Activated T-cell treated with anti-CD3 and anti-CD28 coated beads, Interleukin-2, amount 50 U/mL, for 4 hours (primary cell): ENCODE results near the gene IL17RC. TPM values are rescaled to one million over a fixed set of nuclear protein-coding genes. Genes with fewer than 3 reads are reported as not detected.
"Not testable (repeated sequence)": the region's sequence is repeated elsewhere in the genome, so short reads cannot be mapped to it uniquely, and the experiment has no call there.

ENCODE experiments used
- ATAC-seq, 2 donors: fragments of 200-7000 bp; cut with Tn5 transposase; one replicate each; pipeline ENCODE4 v1.10.0; 2021
- DNase-seq: peaks from one replicate; pipeline ENCODE4 v3.0.0-alpha.2; 2020
- H3K27me3 Mint-ChIP-seq: one replicate; pipeline ENCODE4 v1.8.0; 2021; ENCODE audit warnings: low read depth, mixed read lengths
- H3K36me3 Mint-ChIP-seq: one replicate; pipeline ENCODE4 v1.8.0; 2022; ENCODE audit warnings: mixed read lengths; ENCODE audit not compliant: insufficient read depth
- H3K4me1 Mint-ChIP-seq: one replicate; pipeline ENCODE4 v1.8.0; 2021; ENCODE audit warnings: low read depth, mixed read lengths
- H3K4me3 Mint-ChIP-seq: one replicate; pipeline ENCODE4 v1.8.0; 2021; ENCODE audit warnings: mild to moderate bottlenecking, moderate library complexity, mixed read lengths
- H3K9me3 Mint-ChIP-seq: one replicate; pipeline ENCODE4 v1.8.0; 2021; ENCODE audit warnings: mixed read lengths
- total RNA-seq, 3 donors: library from RNA; stranded (reverse); gene quantifications; one replicate each; pipeline ENCODE4 v1.2.1, GENCODE V29; 2021

Gene IL17RC
- total RNA-seq = under 1 TPM; 0.27 to 0.53 (median 0.40) TPM

DNA sequence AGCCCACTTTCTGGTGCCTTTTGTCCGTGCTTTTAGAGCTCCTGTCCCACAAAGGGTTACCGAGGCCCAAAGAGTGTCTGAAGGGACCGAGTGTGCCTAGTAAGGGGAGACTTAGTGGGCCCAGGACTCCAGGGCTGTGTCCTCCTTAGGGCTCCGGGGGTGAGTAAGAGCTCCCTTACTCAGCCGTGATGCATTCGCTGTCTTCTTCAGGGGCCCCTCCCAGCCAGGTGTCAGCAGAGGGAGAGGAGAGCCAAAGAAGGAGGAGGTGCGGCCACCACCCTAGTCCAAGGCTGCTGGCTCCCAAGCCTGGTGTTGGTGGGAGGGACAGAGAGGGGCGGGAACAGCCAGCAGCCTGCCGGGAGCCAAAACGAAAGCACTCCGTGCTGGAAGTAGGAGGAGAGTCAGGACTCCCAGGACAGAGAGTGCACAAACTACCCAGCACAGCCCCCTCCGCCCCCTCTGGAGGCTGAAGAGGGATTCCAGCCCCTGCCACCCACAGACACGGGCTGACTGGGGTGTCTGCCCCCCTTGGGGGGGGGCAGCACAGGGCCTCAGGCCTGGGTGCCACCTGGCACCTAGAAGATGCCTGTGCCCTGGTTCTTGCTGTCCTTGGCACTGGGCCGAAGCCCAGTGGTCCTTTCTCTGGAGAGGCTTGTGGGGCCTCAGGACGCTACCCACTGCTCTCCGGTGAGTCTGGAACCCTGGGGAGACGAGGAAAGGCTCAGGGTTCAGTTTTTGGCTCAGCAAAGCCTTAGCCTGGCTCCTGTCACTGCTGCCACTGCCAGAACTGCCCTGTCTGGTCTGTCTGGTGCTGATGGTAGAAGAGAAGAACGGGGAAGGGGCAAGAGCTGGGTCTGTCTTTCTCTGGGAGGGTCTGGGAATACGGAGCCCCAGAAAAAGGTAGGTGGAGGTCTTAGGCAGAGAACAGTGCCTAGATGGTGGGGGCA lies at the start of gene IL17RC:
Gene IL17RC, plus strand, starts transcription at position 365 of the 947 bp plus-strand sequence. Its CDS starts 218 bp downstream, at position 583.
- ATAC-seq = peak; percentile 73 to 80
- Mint-ChIP-seq H3K4me1 (peaks cover 20% of the 10 kb centered on the region), H3K27me3 (no peaks in the 10 kb centered on the region), H3K9me3 (no peaks in the 10 kb centered on the region), H3K36me3 (no peaks in the 10 kb centered on the region), H3K4me3 (peak within 1 kb of the TSS; percentile 73)
- DNase-seq = peak; percentile 49

DNA sequence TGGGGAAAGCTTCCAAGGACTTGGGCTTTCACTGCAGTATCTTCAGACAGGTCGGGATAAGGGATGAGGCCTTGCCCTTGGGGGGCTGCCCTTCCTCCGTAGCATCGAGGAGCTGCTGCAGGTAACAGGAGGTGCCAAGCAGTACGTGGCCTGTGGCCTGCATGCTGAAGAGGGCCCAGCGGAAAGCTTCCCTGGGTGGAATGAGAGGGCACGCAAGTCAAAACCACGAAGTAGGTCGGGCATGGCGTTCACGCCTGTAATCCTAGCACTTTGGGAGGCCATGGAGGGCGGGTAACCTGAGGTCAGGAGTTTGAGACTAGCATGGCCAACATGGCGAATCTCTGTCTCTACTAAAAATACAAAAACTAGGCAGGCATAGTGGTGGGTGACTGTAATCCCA lies 49.8 kb upstream of the IL17RC start:
- DNase-seq = no peak

GRCh38 chr3:9869955-9870354 lies 46.9 kb upstream of the IL17RC start:
- DNase-seq (no peak), ATAC-seq (no peak)
- Mint-ChIP-seq H3K36me3 (no peaks in the 10 kb centered on the region), H3K4me3 (no peak overlapping the region), H3K9me3 (no peaks in the 10 kb centered on the region), H3K4me1 (no peaks in the 10 kb centered on the region), H3K27me3 (no peaks in the 10 kb centered on the region)

More for the DNA sequence above, 49.8 kb upstream of the IL17RC start:
- ATAC-seq = no peak
- Mint-ChIP-seq H3K4me1 (peaks cover 2% of the 10 kb centered on the region), H3K36me3 (no peaks in the 10 kb centered on the region), H3K9me3 (no peaks in the 10 kb centered on the region), H3K4me3 (no peak overlapping the region), H3K27me3 (peaks cover 7% of the 10 kb centered on the region)

- H3K27me3 Mint-ChIP-seq = no peaks in the 10 kb centered on the region
- DNase-seq (no peak), ATAC-seq (no peak)
- H3K4me1 Mint-ChIP-seq = no peaks in the 10 kb centered on the region
- no peaks in the 10 kb centered on the region for H3K9me3 Mint-ChIP-seq
- no peaks in the 10 kb centered on the region for H3K36me3 Mint-ChIP-seq
- H3K4me3 Mint-ChIP-seq = no peak overlapping the region
Observed at GRCh38 chr3:9870978-9871377, 45.9 kb upstream of the IL17RC start.

DNA sequence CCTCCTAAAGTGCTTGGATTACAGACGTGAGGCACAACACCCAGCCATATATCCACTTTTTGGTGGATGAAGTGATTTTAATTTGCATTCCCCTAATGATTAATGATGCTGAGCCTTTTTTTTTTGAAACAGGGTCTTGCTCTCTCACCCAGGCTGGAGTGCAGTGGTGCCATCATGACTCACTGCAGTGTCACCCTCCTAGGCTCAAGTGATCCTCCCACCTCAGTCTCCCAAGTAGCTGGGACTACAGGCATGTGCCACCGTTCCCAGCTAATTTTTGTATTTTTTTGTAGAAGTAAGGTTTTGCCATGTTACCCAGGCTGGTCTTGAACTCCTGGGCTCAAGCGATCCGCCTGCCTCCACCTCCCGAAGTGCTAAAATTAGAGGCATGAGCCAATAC lies 44.8 kb upstream of the IL17RC start:
- not testable (repeated sequence) for ATAC-seq, H3K9me3 Mint-ChIP-seq, H3K4me1 Mint-ChIP-seq, DNase-seq, H3K4me3 Mint-ChIP-seq, H3K36me3 Mint-ChIP-seq, H3K27me3 Mint-ChIP-seq

DNA sequence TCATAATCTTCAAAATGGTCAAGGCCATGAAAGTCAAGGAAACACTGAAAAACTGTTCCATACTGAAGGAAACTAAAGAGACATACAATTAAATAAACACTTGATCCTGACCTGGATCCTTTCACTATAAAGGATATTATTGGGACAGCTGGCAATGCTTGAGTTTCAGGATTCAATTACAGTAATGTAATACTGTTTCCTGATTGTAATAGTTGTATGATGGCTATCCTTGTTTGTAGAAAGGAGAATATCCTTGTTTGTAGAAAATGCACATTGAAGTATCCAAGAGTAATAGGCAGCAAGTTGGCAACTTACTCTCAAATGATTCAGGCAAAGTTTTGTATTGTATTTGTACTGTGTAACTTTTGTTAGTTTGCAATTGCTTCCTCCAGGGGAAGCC lies 41.5 kb upstream of the IL17RC start:
- Mint-ChIP-seq H3K36me3 (no peaks in the 10 kb centered on the region), H3K4me1 (no peaks in the 10 kb centered on the region), H3K27me3 (no peaks in the 10 kb centered on the region), H3K4me3 (no peak overlapping the region), H3K9me3 (no peaks in the 10 kb centered on the region)
- ATAC-seq = no peak
- DNase-seq = no peak

- not testable (repeated sequence) for H3K4me1 Mint-ChIP-seq, DNase-seq, H3K36me3 Mint-ChIP-seq, H3K27me3 Mint-ChIP-seq, H3K9me3 Mint-ChIP-seq, H3K4me3 Mint-ChIP-seq, ATAC-seq
Observed at GRCh38 chr3:9876255-9876654, 40.6 kb upstream of the IL17RC start.

GRCh38 chr3:9876991-9877390 lies 39.9 kb upstream of the IL17RC start:
- no peak overlapping the region for H3K4me3 Mint-ChIP-seq
- no peaks in the 10 kb centered on the region for H3K27me3 Mint-ChIP-seq
- DNase-seq (no peak), ATAC-seq (peak in 1 of 2 donors; percentile 34)
- H3K4me1 Mint-ChIP-seq = no peaks in the 10 kb centered on the region
- no peaks in the 10 kb centered on the region for H3K9me3 Mint-ChIP-seq
- no peaks in the 10 kb centered on the region for H3K36me3 Mint-ChIP-seq

DNA sequence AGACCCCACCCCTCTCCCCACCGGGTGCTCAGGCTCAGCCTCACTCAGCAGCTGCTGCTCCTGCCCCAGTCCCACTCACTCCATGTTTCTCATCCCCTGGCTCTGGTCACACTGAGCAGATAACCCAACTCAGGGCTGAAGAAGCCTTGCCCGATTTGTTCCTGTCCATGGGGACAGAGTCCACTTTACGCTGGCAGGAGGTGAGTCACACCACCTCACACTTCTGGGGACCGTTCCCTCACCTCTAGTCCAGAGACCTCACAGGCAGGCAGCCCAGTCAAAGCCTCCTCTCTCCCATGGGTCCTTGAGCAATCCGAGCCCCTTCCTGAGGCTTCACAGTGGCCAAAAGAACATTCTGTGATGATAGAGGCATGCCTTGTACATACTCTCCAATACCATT lies 38.2 kb upstream of the IL17RC start:
- no peak overlapping the region for H3K4me3 Mint-ChIP-seq
- H3K4me1 Mint-ChIP-seq = no peaks in the 10 kb centered on the region
- H3K36me3 Mint-ChIP-seq = no peaks in the 10 kb centered on the region
- ATAC-seq = no peak
- DNase-seq = no peak
- no peaks in the 10 kb centered on the region for H3K27me3 Mint-ChIP-seq
- no peaks in the 10 kb centered on the region for H3K9me3 Mint-ChIP-seq

GRCh38 chr3:9879830-9880549 lies 36.9 kb upstream of the IL17RC start, which contains the start of gene CIDEC:
Gene CIDEC (minus strand): TSS chr3:9880253. CDS start chr3:9878486, 1,767 bp downstream.
- H3K4me1 Mint-ChIP-seq = no peaks in the 10 kb centered on the region
- DNase-seq = no peak
- no peaks in the 10 kb centered on the region for H3K36me3 Mint-ChIP-seq
- H3K27me3 Mint-ChIP-seq = peaks cover 2% of the 10 kb centered on the region
- no peaks in the 10 kb centered on the region for H3K9me3 Mint-ChIP-seq
- H3K4me3 Mint-ChIP-seq = no peak within 1 kb of the TSS
- ATAC-seq = no peak

DNA sequence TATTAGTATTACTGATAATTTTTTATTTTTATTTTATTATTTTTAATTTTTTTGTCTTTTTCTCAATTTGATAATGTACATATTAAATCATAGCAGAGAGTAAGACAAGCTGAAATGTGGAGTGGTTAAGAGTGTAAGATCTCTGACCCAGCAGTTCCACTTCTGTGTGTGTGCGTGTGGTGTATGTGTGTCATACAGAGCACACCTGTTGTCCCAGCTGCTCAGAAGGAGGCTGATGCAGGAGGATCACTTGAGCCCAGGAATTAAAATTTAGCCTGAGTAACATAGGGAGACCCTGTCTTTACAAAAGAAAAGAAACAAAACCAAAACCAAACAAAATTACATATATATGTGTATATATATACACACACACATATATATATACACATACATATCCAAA lies 35.5 kb upstream of the IL17RC start:
- H3K4me3 Mint-ChIP-seq = no peak overlapping the region
- ATAC-seq = no peak
- H3K36me3 Mint-ChIP-seq = no peaks in the 10 kb centered on the region
- H3K4me1 Mint-ChIP-seq = no peaks in the 10 kb centered on the region
- H3K27me3 Mint-ChIP-seq = peaks cover 2% of the 10 kb centered on the region
- no peak for DNase-seq
- H3K9me3 Mint-ChIP-seq = no peaks in the 10 kb centered on the region

DNA sequence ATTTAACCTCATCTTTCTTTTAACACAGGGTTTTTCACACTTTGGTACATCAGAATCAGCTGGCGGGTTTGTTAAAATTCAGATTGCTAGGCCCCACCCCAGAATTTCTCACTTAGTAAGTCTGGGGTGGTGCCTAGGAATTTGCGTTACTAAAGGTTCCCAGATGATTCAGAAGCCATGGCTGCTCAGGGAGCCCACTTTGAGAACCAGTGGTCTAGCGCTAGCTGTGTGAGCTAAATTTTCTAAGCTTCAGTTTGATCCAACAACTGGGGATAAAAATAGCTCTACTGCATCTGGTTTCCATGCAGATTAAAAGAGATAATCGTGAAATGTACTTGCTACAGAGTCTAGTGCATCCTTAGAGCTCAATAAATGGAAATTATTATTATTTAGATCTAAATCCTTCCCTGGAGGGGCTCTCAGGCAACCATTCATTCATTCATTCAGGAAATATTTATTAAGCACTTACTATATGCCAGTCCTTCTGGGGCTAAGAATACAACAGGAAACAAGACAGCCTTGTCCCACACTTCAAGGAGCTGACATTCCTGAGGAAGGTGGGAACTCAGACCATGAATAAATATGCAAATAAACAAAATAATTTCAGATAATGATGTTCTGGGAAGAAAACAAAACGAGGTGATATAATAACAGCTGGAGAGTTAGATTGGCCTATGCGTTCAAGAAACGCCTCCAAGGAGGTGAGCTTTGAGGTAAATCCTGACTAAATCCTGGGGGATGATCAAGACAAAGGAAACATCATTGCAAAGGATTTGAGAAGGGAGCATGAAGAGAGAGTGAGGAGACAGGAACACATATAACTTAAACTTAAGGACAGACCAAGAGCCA lies 33.0 kb upstream of the IL17RC start:
- Mint-ChIP-seq H3K9me3 (no peaks in the 10 kb centered on the region), H3K4me1 (no peaks in the 10 kb centered on the region), H3K4me3 (no peak overlapping the region), H3K36me3 (no peaks in the 10 kb centered on the region), H3K27me3 (peaks cover 2% of the 10 kb centered on the region)
- ATAC-seq (no peak), DNase-seq (no peak)

GRCh38 chr3:9884555-9885165 lies 32.2 kb upstream of the IL17RC start:
- Mint-ChIP-seq H3K27me3 (peaks cover 2% of the 10 kb centered on the region), H3K4me3 (no peak overlapping the region), H3K36me3 (no peaks in the 10 kb centered on the region), H3K9me3 (no peaks in the 10 kb centered on the region), H3K4me1 (no peaks in the 10 kb centered on the region)
- DNase-seq (no peak), ATAC-seq (no peak)

GRCh38 chr3:9886328-9886727 lies 30.6 kb upstream of the IL17RC start:
- H3K4me3 Mint-ChIP-seq = no peak overlapping the region
- H3K36me3 Mint-ChIP-seq = peaks cover 1% of the 10 kb centered on the region
- DNase-seq = no peak
- peaks cover 2% of the 10 kb centered on the region for H3K27me3 Mint-ChIP-seq
- H3K9me3 Mint-ChIP-seq = no peaks in the 10 kb centered on the region
- no peak for ATAC-seq
- H3K4me1 Mint-ChIP-seq = peaks cover 1% of the 10 kb centered on the region
